Stomach (tissue), 4 donors: ENCODE data around the gene NUDT5.

Experiments used
- CTCF ChIP-seq, 7 experiments: fragments of 450-650 bp in 4 of 7; fragments of 200-600 bp in 3 of 7; sonication (generic) in 3 of 7; IDR thresholded peaks; one replicate each; pipeline ENCODE4 v1.5.1; 2016 to 2019; ENCODE audit warnings: antibody characterized with exemption in 7 of 7, control low read depth in 2 of 7, mild to moderate bottlenecking in 1 of 7
- EP300 ChIP-seq: sonication (generic); formaldehyde crosslinking; IDR thresholded peaks from one replicate; pipeline ENCODE4 v1.6.1; 2017; ENCODE audit warnings: antibody characterized with exemption
- POLR2A ChIP-seq, 4 donors: fragments of 450-650 bp; IDR thresholded peaks; one replicate each; pipeline ENCODE4 v1.6.1; 2016; ENCODE audit warnings: antibody characterized with exemption in 4 of 4, control low read depth in 2 of 4, mild to moderate bottlenecking in 1 of 4, moderate library complexity in 1 of 4
- POLR2AphosphoS5 ChIP-seq, 3 donors: sonication (generic); formaldehyde crosslinking; IDR thresholded peaks; one replicate each; pipeline ENCODE4 v1.6.1; 2016; ENCODE audit warnings: antibody characterized with exemption in 3 of 3

- TF ChIP-seq CTCF (IDR thresholded peaks at IDR 0.05) (no peak), POLR2AphosphoS5 (IDR thresholded peaks at IDR 0.05) (no peak), POLR2A (IDR thresholded peaks at IDR 0.05) (no peak), EP300 (no peak)
Observed at GRCh38 chr10:12200850-12201249, 5.2 kb upstream of the NUDT5 start.
